Limb (tissue), 2 donors: ENCODE measurements around the gene HIVEP1.
A peak's percentile ranks its signal among the peaks of the same experiment; 100 is the strongest.

Source experiments
- DNase-seq, 2 donors: peaks; one replicate each; pipeline ENCODE4 v3.0.0-alpha.2; 2016; ENCODE audit errors: extremely low spot score in 2 of 2

The HIVEP1 gene

GRCh38 chr6:11994875-11995461 lies 17.1 kb upstream of the HIVEP1 start:
- DNase-seq, result no peak

DNA sequence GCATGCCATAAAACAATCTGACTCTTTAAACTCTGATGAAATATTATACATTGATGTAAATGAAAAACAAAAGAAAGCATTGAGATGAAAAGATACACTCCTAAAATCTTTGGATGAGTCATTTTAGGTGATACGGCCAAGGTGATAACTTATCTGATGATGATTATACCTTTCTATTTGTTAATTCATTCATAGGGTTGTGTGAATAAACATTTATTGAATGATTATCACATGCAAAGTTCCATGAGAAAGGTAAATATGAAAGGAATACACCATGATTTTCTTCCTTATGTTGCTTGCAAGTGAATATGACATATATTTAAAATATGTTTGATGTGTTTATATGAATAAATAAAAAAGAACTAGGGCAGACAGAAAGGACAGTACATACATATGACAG lies 15.4 kb upstream of the HIVEP1 start:
- DNase-seq, result no peak

- peak in 1 of 2 donors; percentile 49 for DNase-seq
Observed at GRCh38 chr6:11999246-11999645, 12.9 kb upstream of the HIVEP1 start.

DNA sequence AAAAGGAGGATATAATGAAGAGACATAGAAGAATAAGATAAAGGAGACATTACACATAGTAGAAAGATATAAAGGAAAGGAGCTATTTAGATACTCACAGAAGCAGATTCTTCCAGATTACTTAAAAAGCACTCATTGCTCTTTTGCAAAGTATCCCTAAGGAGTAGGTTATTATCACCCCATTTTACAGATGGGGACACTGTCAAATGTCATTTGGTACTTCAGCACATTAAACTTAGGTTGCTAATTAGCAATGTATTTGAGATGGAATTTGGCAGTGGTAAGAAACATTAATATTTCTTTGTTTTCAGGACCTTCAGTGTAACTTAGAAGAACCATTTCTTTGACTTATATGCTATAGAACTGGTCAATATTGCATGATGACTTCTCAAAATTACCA lies 11.9 kb upstream of the HIVEP1 start:
- DNase-seq, result no peak

DNA sequence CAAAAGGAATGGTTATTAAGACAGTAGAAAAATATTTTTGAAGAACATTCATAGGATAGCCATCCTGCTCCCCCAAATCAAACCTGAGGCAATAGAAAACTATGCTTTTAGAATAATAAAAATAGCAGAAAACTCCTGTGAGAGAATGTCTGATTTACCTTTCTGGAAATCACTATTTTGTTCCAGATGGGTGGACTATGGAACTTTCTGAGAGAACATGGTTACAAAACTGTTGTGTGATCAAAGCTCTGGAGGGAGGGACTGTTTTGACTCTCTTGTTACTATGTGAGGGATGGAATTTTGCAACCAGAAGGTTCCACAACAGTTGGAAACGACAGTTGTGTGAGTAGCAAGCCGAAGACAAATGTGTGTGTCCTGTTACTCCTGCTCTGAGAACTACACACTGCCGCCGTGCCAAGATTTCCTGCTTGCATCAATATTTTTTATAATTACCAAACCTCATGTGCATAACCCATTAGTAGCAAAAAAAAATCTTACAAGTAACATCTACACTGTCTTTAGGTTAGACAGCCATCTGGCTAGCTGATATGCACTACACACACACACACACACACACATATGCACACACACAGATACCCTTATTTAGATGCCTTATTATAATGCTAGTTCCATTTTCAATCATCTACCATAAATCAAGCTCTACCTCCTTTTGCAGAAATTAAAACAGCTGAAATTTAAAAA lies 11.0 kb upstream of the HIVEP1 start:
- peak in 1 of 2 donors; percentile 60 for DNase-seq

- no peak for DNase-seq
Observed at GRCh38 chr6:12001706-12002435, 10.2 kb upstream of the HIVEP1 start.

DNA sequence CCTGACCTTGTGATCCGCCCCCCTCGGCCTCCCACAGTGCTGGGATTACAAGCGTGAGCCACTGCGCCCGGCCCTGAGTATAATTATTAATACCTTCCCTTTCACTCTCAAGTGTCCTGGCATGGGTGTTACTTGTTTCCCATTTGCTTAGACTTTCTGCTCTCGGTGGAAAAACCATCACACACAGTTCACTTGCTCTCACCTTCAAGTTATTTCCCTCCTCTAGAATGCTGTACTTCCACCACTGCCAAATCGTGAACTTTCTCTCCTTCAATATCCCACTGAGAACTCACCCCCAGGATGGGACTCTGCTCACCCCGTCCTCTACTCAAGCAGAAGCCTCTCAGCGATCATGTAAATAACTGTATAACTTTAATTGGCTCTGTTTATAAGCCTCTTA lies 4.6 kb upstream of the HIVEP1 start:
- DNase-seq, result no peak

GRCh38 chr6:12007887-12008286 lies 4.2 kb upstream of the HIVEP1 start:
- no peak for DNase-seq

DNA sequence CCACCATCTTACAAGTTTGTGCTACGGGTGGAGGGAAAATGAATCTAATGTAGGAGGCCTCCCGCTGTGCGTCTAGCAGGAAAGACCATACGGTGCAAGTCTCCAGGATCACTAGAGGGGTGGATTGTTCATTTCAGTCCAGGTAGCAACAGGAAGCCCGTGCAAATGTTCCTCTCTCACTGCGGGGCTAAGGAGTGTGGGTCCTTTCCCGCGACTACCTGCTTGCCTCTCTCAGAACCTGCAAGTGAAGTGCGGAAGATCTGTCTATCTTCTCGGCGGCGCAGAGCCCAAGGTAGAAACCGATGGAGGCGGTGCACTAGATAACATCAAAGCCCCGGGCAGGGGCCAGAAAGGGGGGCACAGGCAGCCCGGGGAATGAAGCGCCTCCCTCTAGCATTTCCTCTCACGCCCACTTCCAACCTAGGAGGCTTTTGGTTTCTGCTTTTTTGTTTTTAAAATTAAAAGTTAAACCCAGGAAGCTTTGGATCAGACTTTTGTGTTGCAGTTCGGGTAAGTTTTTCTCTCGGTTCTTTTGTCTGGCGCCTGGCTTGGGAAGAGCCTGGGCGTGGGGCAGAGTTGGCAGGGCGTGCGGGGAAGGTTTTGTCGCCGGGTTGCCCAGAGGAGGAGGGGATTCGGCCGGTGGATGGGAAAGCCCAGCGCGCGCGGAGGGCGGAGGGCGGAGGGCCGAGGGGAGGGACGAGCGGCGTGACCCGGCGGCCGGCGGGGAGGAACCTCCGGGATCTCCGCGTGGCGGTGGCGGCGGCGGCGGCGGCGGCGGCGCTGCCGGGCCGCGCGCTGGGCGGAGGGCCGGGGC lies 3.5 kb upstream of the HIVEP1 start:
- DNase-seq, result peak; percentile 87 to 89

GRCh38 chr6:12009180-12009685 lies 2.9 kb upstream of the HIVEP1 start:
- no peak for DNase-seq

DNA sequence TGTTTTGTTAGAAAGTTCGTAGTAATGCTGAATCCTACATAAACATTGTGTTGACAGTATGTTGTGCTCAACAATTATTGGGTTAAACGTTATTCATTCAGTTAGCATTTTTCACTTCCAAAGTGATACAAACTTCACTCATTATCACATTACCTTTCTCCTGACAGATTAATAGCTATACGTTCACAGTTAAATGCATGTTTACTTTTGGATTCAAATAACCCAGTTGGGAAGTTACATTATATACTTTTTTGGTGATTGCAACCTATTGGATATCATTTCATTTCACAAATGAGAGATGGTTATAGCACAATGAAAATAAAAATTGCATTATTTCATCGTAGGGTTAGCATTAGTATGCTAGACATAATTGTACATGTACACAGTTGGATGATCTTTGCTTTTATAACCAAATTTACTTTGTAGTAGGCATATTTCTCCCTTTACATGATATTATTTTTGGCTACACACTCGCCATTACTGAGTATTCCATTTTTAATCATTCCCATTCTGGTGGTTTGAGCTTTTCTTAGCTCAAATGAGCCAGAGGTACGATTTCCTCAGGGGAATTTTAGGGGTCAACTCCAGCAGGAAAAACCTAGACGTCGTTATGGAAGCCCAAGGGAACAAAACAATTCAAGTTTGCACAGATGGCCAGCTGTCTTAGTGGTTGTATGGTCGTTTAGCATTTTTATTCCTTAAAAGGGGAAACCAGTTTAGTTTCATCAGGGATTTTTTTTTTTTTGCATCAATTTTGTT lies 2.1 kb upstream of the HIVEP1 start:
- DNase-seq, result no peak

- no peak for DNase-seq
Observed at GRCh38 chr6:12010635-12011275, 1.4 kb upstream of the HIVEP1 start.

- DNase-seq, result peak; percentile 95 to 98
Observed at GRCh38 chr6:12011276-12012037, 655 bp upstream of the HIVEP1 start.

- peak; percentile 83 to 87 for DNase-seq
Observed at GRCh38 chr6:12012558-12013306, 620 bp downstream of the HIVEP1 start.

DNA sequence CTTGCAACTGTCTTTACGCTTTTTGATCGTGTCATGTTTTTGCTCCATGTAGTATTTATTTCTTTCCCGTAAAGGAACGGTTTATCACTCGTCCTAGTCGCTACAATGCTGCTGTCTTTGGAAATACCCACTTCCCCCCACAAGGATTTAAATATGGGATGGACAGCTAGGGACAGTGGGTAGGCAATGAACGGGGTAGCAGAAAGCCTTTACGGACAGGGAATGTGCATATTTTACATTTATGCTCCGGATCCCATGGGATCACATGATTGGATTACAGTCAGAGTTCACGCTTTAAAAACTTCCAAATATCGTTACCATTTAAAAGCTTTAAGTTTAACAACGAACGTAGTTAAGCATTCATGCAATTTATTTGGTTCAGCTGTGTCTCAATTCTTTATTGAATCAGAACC lies 1.2 kb downstream of the HIVEP1 start:
- no peak for DNase-seq

DNA sequence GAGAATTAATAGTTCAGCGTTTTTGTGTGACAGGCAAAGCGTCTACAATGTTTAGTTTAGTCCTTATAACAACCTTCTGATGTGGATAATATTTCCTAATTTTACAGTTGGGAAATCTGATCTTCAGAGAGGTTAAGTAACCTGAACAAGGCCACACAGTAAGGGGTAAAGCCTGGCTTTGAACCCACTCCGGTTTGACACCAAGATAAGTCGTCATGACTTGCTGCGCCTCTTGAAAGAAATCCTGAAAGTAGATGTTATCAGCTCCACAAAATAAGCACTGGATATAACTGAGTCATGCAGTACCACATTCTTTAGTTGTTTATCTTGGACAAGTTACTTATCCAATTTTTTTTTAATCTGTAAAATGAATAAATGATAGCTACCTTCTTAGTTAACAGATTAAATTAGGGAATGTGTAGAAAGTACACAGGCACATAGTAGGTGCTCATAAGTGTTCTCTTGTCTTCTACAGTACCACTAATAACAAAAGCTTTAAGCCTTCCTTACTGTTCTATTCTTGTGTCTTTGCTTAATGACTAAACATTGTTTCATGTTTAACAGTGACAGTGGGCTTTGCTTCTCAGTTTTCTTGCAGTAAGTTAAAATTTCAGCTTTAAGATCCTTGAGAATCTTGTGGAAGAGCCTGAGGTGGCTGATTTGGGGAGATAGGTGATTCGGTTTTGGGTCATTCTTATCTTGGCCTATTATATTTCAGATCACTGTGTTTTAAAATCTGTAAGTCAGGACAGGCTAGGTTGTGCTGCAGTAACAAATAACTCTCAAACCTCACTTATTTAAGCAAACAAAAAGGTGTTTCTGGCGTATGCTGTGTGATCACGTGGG lies 2.1 kb downstream of the HIVEP1 start:
- DNase-seq, result no peak

DNA sequence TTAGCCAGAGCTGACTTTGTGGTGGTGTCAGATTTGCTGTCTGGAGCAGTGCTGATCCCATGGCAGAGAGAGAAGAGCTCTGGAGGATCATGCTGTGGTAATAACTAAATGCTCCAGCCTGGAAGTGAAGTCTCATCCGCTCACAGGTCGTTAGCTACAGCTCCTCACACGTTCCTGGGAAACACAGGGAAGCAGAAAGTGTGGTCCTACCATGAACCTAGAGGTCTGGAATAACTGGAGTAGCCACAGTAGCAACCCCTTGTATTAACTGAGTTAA lies 2.7 kb downstream of the HIVEP1 start:
- no peak for DNase-seq

GRCh38 chr6:12017263-12017662 lies 5.2 kb downstream of the HIVEP1 start:
- DNase-seq, result no peak
